ENCODE measurements around the gene PCDHGC4. TPM values are rescaled to one million over a fixed set of nuclear protein-coding genes. Genes with fewer than 3 reads are reported as not detected.

The PCDHGC4 gene
- total and polyA plus RNA-seq, 2 donors (not counting 3 experiments of a cell fraction or from before 2014, with no cell fraction given): 0.25 to 2.1 TPM

DNA sequence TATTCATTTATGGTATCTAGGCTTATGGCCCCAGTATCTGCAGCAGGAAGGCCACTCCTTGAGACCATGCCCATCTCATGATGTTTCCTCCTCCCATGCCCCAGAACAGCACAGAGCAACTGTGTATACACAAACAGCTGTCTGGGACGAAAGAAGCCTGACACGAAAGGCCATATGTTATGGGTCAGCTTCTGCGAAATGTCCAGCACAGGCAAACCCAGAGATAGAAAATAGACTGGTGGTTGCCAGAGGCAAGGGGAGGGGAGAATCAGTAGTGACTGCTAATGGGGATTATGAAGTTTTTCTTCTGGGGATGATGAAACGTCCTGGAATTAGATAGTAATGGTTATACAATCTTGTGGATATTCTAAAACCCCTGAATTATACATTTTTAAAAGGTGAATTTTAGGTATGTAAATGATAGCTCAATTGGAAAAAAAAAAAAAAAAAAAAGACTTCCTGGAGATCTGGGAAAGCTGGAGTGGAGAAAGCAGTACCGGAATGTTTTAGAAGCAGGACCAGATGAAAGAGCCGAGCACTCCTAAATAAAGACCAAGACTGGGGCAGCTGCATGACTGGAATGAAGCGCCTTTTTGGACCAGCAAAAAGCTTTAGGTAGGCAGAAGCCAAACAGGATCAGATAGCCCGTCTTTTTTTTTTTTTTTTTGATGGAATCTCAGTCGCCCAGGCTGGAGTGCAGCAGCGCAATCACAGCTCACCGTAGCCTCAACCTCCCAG, 33.2 kb downstream of the PCDHGC4 start:
- BruUV-seq (replicated peaks): no TSS peak
- no peak overlapping the region for H3K9ac ChIP-seq (replicated peaks; ENCODE audit: extremely low read depth, insufficient read depth, low read length)
- H3K9me1 ChIP-seq (replicated peaks; ENCODE audit: control insufficient read depth, extremely low read depth, insufficient read depth, low read length): no peaks in the 10 kb centered on the region
- no peaks in the 10 kb centered on the region for H3K9me3 ChIP-seq (replicated peaks; ENCODE audit: control insufficient read depth, insufficient read depth, low read length)
- POLR2A ChIA-PET: no interaction called here
- H3K27ac ChIP-seq (ENCODE audit: insufficient read depth, low read depth, low read length): no peak overlapping the region
- H4K20me1 ChIP-seq (replicated peaks; ENCODE audit: control insufficient read depth, extremely low read depth, insufficient read depth, low read length): no peaks in the 10 kb centered on the region
- no peak for TF ChIP-seq JUN (IDR thresholded peaks at IDR 0.05; ENCODE audit: borderline replicate concordance, insufficient read depth, insufficient read length, low read depth)
- no peak for TF ChIP-seq FOS (IDR thresholded peaks at IDR 0.05; ENCODE audit: borderline replicate concordance, insufficient read depth, low read length)
- TF ChIP-seq, protein P1, sequence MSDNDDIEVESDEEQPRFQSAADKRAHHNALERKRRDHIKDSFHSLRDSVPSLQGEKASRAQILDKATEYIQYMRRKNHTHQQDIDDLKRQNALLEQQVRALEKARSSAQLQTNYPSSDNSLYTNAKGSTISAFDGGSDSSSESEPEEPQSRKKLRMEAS (IDR thresholded peaks at IDR 0.05; ENCODE audit: insufficient read depth, insufficient read length): no peak
- TF ChIP-seq POLR2AphosphoS5 (IDR thresholded peaks at IDR 0.05; ENCODE audit: insufficient read depth, low read depth, low read length): no peak
- no peak for TF ChIP-seq MYC (IDR thresholded peaks at IDR 0.05; ENCODE audit: low read depth, low read length)
- TF ChIP-seq, protein P2, sequence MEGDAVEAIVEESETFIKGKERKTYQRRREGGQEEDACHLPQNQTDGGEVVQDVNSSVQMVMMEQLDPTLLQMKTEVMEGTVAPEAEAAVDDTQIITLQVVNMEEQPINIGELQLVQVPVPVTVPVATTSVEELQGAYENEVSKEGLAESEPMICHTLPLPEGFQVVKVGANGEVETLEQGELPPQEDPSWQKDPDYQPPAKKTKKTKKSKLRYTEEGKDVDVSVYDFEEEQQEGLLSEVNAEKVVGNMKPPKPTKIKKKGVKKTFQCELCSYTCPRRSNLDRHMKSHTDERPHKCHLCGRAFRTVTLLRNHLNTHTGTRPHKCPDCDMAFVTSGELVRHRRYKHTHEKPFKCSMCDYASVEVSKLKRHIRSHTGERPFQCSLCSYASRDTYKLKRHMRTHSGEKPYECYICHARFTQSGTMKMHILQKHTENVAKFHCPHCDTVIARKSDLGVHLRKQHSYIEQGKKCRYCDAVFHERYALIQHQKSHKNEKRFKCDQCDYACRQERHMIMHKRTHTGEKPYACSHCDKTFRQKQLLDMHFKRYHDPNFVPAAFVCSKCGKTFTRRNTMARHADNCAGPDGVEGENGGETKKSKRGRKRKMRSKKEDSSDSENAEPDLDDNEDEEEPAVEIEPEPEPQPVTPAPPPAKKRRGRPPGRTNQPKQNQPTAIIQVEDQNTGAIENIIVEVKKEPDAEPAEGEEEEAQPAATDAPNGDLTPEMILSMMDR (IDR thresholded peaks at IDR 0.05; ENCODE audit: extremely low read depth in 1 of 2, insufficient read depth in 1 of 2, low read depth in 1 of 2, low read length in 2 of 2): no peak
- no peak for TF ChIP-seq EZH2 (IDR thresholded peaks at IDR 0.05; ENCODE audit: borderline replicate concordance, low read depth, low read length, severe bottlenecking)
- no peak for TF ChIP-seq POLR2A (IDR thresholded peaks at IDR 0.05; ENCODE audit: low read depth, low read length)
- no peak for TF ChIP-seq GATA2 (IDR thresholded peaks at IDR 0.05; ENCODE audit: insufficient read depth, insufficient read length, low read depth, low read length)
- H3K4me3 ChIP-seq (replicated peaks in 1 of 3; ENCODE audit: insufficient read depth in 1 of 3, low read depth in 1 of 3, low read length in 3 of 3): no peak overlapping the region
- H3K4me1 ChIP-seq (ENCODE audit: control insufficient read depth, extremely low read depth, insufficient read depth, low read length): peaks cover 39% of the 10 kb centered on the region
- peaks cover 2 to 10% of the 10 kb centered on the region in 2 experiments for H3K36me3 ChIP-seq (ENCODE audit: control insufficient read depth in 2 of 2, extremely low read depth in 1 of 2, insufficient read depth in 2 of 2, low read length in 2 of 2)
- no peak for FAIRE-seq
- no peak overlapping the region for H3K4me2 ChIP-seq (ENCODE audit: insufficient read depth, low read length)
- CTCF ChIA-PET: interaction anchor here (0.6 to 1.6 kb wide), 9 partner anchors 14 to 120 kb away, joined by 3 to 5 read pairs (median 4); partner anchors contain the start of genes PCDHGA10, PCDHGA12, PCDHGB5 and PCDHGB6
- dilution Hi-C loops (cut with MboI; ENCODE audit: extremely low pct_ligation_motif_present, low sequenced_read_pairs): no loop called here
- DNase-seq (ENCODE audit: low read depth, low spot score): no peak
- intact Hi-C loops (cut with micrococcal nuclease): no loop called here
- no peaks in the 10 kb centered on the region for H3K79me2 ChIP-seq (ENCODE audit: control insufficient read depth, insufficient read depth, low read length)
- H2AFZ ChIP-seq (ENCODE audit: low read depth, low read length): no peak overlapping the region
- H3K27me3 ChIP-seq (ENCODE audit: control insufficient read depth in 2 of 2, insufficient read depth in 2 of 2, low read length in 2 of 2): no peaks in the 10 kb centered on the region
